Esophagus squamous epithelium (tissue), 5 donors: Measurements from ENCODE around the gene CACNB2. TPM values are rescaled to one million over a fixed set of nuclear protein-coding genes. Genes with fewer than 3 reads are reported as not detected.

Experiments
- DNase-seq: peaks from one replicate; lab custom pipeline; 2025; lab: John Stamatoyannopoulos, UW
- H3K27ac ChIP-seq, 4 donors: fragments of 200-600 bp; sonication (generic); one replicate each; pipeline ENCODE4 v1.5.1; 2016 to 2019; ENCODE audit warnings: mild to moderate bottlenecking in 1 of 4
- H3K27me3 ChIP-seq, 4 donors: fragments of 200-600 bp; sonication (generic); 1 replicate in 3 of 4; 2 replicates in 1 of 4; pipeline versions ENCODE4 v1.5.1 to v1.6.0; 2017 to 2021; ENCODE audit warnings: antibody characterized with exemption in 1 of 4
- H3K36me3 ChIP-seq, 3 donors: fragments of 200-600 bp; sonication (generic); one replicate each; pipeline ENCODE4 v1.5.1; 2016 to 2019
- H3K4me1 ChIP-seq, 3 donors: fragments of 200-600 bp; sonication (generic); one replicate each; pipeline ENCODE4 v1.5.1; 2017 to 2019
- H3K4me3 ChIP-seq, 4 donors: fragments of 200-600 bp; sonication (generic); 1 replicate in 3 of 4; 2 replicates in 1 of 4; pipeline ENCODE4 v1.5.1; 2016 to 2019; ENCODE audit warnings: mild to moderate bottlenecking in 2 of 4, moderate library complexity in 1 of 4
- H3K9me3 ChIP-seq, 3 donors: fragments of 200-600 bp; sonication (generic); one replicate each; pipeline ENCODE4 v1.5.1; 2016 to 2019
- POLR2A ChIP-seq, 4 donors: fragments of 450-650 bp; IDR thresholded peaks; one replicate each; pipeline ENCODE4 v1.6.1; 2017; ENCODE audit warnings: antibody characterized with exemption in 4 of 4, mild to moderate bottlenecking in 4 of 4, moderate library complexity in 3 of 4
- WGBS, 2 donors: methylation state at CpG; one replicate each; pipeline ENCODE4 v1.1.5; 2018; 5-methylcytosine and 5-hydroxymethylcytosine counted together
- intact Hi-C: fragments of 100-400 bp; cut with DNase I; formaldehyde crosslinking; loops from one replicate; pipeline ENCODE4 v1.15.0; 2022
- total RNA-seq, 4 donors: library from RNA; depleted of rRNA; stranded (reverse); fragments of >200 nt; gene quantifications; one replicate each; pipeline ENCODE4 v1.1.0, GENCODE V29; 2016
- TF ChIP-seq, protein P1 (sequence below), 6 experiments: fragments of 450-650 bp in 4 of 6; fragments of 200-600 bp in 2 of 6; sonication (generic) in 2 of 6; IDR thresholded peaks; one replicate each; pipeline ENCODE4 v1.5.1; 2016 to 2019; ENCODE audit warnings: antibody characterized with exemption in 6 of 6, mild to moderate bottlenecking in 4 of 6, moderate library complexity in 4 of 6
- donor health status: DM: yes; HTN: yes; CAD: no.

The CACNB2 gene
- total RNA-seq, 4 donors from 2014 or later = 0.91 to 37.0 (median 5.7) TPM

DNA sequence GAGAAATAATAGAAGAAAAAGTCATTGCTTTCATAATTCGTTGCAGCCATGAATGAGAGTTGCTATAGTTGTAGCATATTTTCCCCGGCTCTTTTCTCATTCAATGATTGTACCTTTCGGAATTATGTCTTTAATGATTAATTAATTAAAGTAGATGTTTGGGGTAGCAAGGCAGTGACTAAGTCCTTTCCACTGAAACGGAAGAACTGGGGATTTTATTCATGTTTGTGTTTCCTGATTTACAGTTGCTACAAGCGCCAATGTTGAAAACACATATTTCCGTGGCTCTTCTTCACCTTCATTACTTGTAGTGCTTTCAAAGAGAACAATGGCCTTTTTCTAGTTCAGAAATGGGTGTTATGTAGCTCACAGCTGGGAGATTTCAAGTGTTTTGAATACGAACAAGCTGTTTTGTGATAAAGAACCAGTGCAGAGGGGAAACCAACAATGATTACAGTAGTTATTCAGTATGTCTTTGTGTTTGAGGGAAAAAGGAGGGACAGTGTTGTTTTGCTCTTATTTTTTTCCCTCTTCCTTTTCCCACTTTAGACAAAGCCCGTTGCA is 357.7 kb downstream of the CACNB2 start:
- 72 to 74% methylated on average over 8 of the region's 8 CpGs for WGBS, 2 donors
- no peak for TF ChIP-seq POLR2A (IDR thresholded peaks at IDR 0.05)
- TF ChIP-seq, protein P1, sequence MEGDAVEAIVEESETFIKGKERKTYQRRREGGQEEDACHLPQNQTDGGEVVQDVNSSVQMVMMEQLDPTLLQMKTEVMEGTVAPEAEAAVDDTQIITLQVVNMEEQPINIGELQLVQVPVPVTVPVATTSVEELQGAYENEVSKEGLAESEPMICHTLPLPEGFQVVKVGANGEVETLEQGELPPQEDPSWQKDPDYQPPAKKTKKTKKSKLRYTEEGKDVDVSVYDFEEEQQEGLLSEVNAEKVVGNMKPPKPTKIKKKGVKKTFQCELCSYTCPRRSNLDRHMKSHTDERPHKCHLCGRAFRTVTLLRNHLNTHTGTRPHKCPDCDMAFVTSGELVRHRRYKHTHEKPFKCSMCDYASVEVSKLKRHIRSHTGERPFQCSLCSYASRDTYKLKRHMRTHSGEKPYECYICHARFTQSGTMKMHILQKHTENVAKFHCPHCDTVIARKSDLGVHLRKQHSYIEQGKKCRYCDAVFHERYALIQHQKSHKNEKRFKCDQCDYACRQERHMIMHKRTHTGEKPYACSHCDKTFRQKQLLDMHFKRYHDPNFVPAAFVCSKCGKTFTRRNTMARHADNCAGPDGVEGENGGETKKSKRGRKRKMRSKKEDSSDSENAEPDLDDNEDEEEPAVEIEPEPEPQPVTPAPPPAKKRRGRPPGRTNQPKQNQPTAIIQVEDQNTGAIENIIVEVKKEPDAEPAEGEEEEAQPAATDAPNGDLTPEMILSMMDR (IDR thresholded peaks at IDR 0.05) = no peak
- DNase-seq = no peak
- H3K9me3 ChIP-seq = no peaks in the 10 kb centered on the region
- no peaks in the 10 kb centered on the region for H3K36me3 ChIP-seq
- H3K27ac ChIP-seq = no peak overlapping the region
- H3K27me3 ChIP-seq = no peaks in the 10 kb centered on the region
- no peaks in the 10 kb centered on the region for H3K4me1 ChIP-seq
- no peak overlapping the region for H3K4me3 ChIP-seq
- intact Hi-C loops = no loop called here

GRCh38 chr10:18498998-18499397 is 358.8 kb downstream of the CACNB2 start:
- WGBS, 2 donors = 79 to 83% methylated on average over 4 of the region's 4 CpGs
- Histone ChIP-seq H3K36me3 (no peaks in the 10 kb centered on the region), H3K4me1 (no peaks in the 10 kb centered on the region), H3K27ac (no peak overlapping the region), H3K4me3 (no peak overlapping the region), H3K27me3 (no peaks in the 10 kb centered on the region), H3K9me3 (no peaks in the 10 kb centered on the region)
- TF ChIP-seq, protein P1 (IDR thresholded peaks at IDR 0.05) = no peak
- TF ChIP-seq POLR2A (IDR thresholded peaks at IDR 0.05) = no peak
- intact Hi-C loops = no loop called here
- DNase-seq = no peak

- H3K27me3 ChIP-seq = no peaks in the 10 kb centered on the region
- WGBS, 2 donors = 80 to 87% methylated on average over 7 of the region's 7 CpGs
These were observed 360.4 kb downstream of the CACNB2 start for GRCh38 chr10:18500576-18500975.

DNA sequence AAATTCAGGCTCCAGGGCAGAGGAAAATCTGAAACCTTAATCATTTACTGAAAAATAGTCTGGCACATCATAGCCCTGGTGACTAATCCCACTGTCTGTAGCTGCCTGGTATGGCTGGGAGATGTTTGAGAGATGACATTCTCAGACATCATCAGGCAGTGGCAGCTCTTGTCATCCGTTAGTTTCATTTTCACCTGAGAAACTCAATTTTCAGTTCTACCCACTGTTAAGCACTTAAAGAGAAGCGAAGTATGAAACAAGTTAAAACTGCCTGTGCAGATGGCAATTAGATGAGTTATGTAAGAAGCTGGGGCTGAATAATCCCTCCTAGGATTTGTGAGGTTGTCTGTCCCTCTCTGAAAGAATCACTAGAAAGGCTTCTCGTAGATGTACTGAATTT is 361.0 kb downstream of the CACNB2 start:
- no peaks in the 10 kb centered on the region for H3K27me3 ChIP-seq
- TF ChIP-seq POLR2A (IDR thresholded peaks at IDR 0.05) = no peak
- TF ChIP-seq, protein P1 (IDR thresholded peaks at IDR 0.05) = no peak
- H3K4me1 ChIP-seq = no peaks in the 10 kb centered on the region
- no peak overlapping the region for H3K4me3 ChIP-seq
- no peaks in the 10 kb centered on the region for H3K9me3 ChIP-seq
- H3K27ac ChIP-seq = no peak overlapping the region
- no peak for DNase-seq
- H3K36me3 ChIP-seq = no peaks in the 10 kb centered on the region
- WGBS, 2 donors = 39 to 71% methylated on average over 3 of the region's 3 CpGs
- intact Hi-C loops = no loop called here

More at GRCh38 chr10:18500576-18500975, 360.4 kb downstream of the CACNB2 start:
- Histone ChIP-seq H3K9me3 (no peaks in the 10 kb centered on the region), H3K4me3 (no peak overlapping the region), H3K36me3 (no peaks in the 10 kb centered on the region), H3K27ac (no peak overlapping the region), H3K4me1 (no peaks in the 10 kb centered on the region)
- no peak for DNase-seq
- intact Hi-C loops = no loop called here
- TF ChIP-seq, protein P1 (IDR thresholded peaks at IDR 0.05) = no peak
- TF ChIP-seq POLR2A (IDR thresholded peaks at IDR 0.05) = no peak

- no peak for DNase-seq
- Histone ChIP-seq H3K27ac (no peak overlapping the region), H3K4me1 (no peaks in the 10 kb centered on the region), H3K36me3 (no peaks in the 10 kb centered on the region), H3K4me3 (no peak overlapping the region), H3K27me3 (no peaks in the 10 kb centered on the region), H3K9me3 (no peaks in the 10 kb centered on the region)
- intact Hi-C loops = no loop called here
- TF ChIP-seq POLR2A (IDR thresholded peaks at IDR 0.05) = no peak
- TF ChIP-seq, protein P1 (IDR thresholded peaks at IDR 0.05) = no peak
- WGBS, 2 donors = 56 to 58% methylated on average over 5 of the region's 5 CpGs
These were observed 361.4 kb downstream of the CACNB2 start for GRCh38 chr10:18501629-18502028.
